ENCODE data around the gene ZNF276.

- no peak for TF ChIP-seq CTCF (IDR thresholded peaks at IDR 0.05)
- no peak for TF ChIP-seq POLR2A (IDR thresholded peaks at IDR 0.05)
These were observed 66.0 kb downstream of the ZNF276 start for GRCh38 chr16:89787365-89787805.
